Measurements from ENCODE around the gene BCAS1.

BCAS1 gene

GRCh38 chr20:53914091-53914780 lies 156.2 kb downstream of the BCAS1 start:
- peak overlapping the region; percentile 93 for H3K27ac ChIP-seq (ENCODE audit: low read depth, low read length, poor library complexity, severe bottlenecking)
- H3K4me3 ChIP-seq (ENCODE audit: low read depth, low read length, poor library complexity, severe bottlenecking) = peak overlapping the region; percentile 56
- no peaks in the 10 kb centered on the region for H3K9me2 ChIP-seq (ENCODE audit: low read depth, low read length)
- no peaks in the 10 kb centered on the region for H3K79me2 ChIP-seq (ENCODE audit: insufficient read depth, low read length)
- peak overlapping the region; percentile 74 for H3K4me2 ChIP-seq (ENCODE audit: low read length)
- H3F3A ChIP-seq (ENCODE audit: insufficient read depth, low read length) = no peaks in the 10 kb centered on the region
- no peaks in the 10 kb centered on the region for H4K20me1 ChIP-seq (ENCODE audit: insufficient read depth, low read length)
- H3K4me1 ChIP-seq (ENCODE audit: insufficient read depth, low read length, severe bottlenecking) = peaks cover 68% of the 10 kb centered on the region
- H3K9ac ChIP-seq (ENCODE audit: low read length) = peak overlapping the region; percentile 72
- no peaks in the 10 kb centered on the region for H3K36me3 ChIP-seq (ENCODE audit: insufficient read depth, low read length)
- TF ChIP-seq, protein P1, sequence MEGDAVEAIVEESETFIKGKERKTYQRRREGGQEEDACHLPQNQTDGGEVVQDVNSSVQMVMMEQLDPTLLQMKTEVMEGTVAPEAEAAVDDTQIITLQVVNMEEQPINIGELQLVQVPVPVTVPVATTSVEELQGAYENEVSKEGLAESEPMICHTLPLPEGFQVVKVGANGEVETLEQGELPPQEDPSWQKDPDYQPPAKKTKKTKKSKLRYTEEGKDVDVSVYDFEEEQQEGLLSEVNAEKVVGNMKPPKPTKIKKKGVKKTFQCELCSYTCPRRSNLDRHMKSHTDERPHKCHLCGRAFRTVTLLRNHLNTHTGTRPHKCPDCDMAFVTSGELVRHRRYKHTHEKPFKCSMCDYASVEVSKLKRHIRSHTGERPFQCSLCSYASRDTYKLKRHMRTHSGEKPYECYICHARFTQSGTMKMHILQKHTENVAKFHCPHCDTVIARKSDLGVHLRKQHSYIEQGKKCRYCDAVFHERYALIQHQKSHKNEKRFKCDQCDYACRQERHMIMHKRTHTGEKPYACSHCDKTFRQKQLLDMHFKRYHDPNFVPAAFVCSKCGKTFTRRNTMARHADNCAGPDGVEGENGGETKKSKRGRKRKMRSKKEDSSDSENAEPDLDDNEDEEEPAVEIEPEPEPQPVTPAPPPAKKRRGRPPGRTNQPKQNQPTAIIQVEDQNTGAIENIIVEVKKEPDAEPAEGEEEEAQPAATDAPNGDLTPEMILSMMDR (IDR thresholded peaks at IDR 0.05; ENCODE audit: low read length) = no peak
- no peak for TF ChIP-seq EZH2 (IDR thresholded peaks at IDR 0.05; ENCODE audit: borderline replicate concordance, low read length)
- no peak overlapping the region for H2AFZ ChIP-seq (ENCODE audit: low read length)
- peaks cover 5% of the 10 kb centered on the region; the same call in 1 of the 2 replicates for H3K9me3 ChIP-seq (ENCODE audit: low read length)
- no peaks in the 10 kb centered on the region for H3K27me3 ChIP-seq (ENCODE audit: insufficient read depth, low read length)

DNA sequence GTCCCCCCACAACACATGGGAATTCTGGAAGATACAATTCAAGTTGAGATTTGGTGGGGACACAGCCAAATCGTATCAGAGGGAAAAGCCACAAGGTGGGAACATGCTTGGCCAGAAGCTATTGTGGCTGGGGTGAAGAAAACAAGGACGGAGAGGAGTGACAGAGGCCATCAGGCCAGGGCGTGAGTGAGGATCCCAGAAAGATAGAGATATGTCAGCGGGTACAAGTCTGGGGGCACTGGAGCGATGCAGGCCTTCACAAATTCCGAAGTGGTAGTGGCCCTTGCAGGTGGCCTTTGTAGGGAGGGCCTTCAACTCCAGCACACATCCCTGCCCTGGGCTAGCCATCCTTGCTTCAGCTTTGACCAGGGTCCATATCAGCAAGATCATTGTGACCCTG lies 159.1 kb downstream of the BCAS1 start:
- Histone ChIP-seq H3K4me3 (ENCODE audit: low read depth, low read length, poor library complexity, severe bottlenecking) (no peak overlapping the region), H2AFZ (ENCODE audit: low read length) (no peak overlapping the region), H3K79me2 (ENCODE audit: insufficient read depth, low read length) (no peaks in the 10 kb centered on the region), H3F3A (ENCODE audit: insufficient read depth, low read length) (no peaks in the 10 kb centered on the region), H3K9me2 (ENCODE audit: low read depth, low read length) (no peaks in the 10 kb centered on the region), H3K9ac (ENCODE audit: low read length) (no peak overlapping the region), H3K36me3 (ENCODE audit: insufficient read depth, low read length) (no peaks in the 10 kb centered on the region), H3K27me3 (ENCODE audit: insufficient read depth, low read length) (no peaks in the 10 kb centered on the region), H3K27ac (ENCODE audit: low read depth, low read length, poor library complexity, severe bottlenecking) (peak overlapping the region; percentile 74), H3K4me2 (ENCODE audit: low read length) (no peak overlapping the region), H3K4me1 (ENCODE audit: insufficient read depth, low read length, severe bottlenecking) (peaks cover 72% of the 10 kb centered on the region), H3K9me3 (ENCODE audit: low read length) (peaks cover 5% of the 10 kb centered on the region; the same call in 1 of the 2 replicates), H4K20me1 (ENCODE audit: insufficient read depth, low read length) (no peaks in the 10 kb centered on the region)
- TF ChIP-seq EZH2 (IDR thresholded peaks at IDR 0.05; ENCODE audit: borderline replicate concordance, low read length) = no peak
- TF ChIP-seq, protein P1 (IDR thresholded peaks at IDR 0.05; ENCODE audit: low read length) = no peak

- peaks cover 72% of the 10 kb centered on the region for H3K4me1 ChIP-seq (ENCODE audit: insufficient read depth, low read length, severe bottlenecking)
- H2AFZ ChIP-seq (ENCODE audit: low read length) = no peak overlapping the region
- no peak overlapping the region for H3K9ac ChIP-seq (ENCODE audit: low read length)
- H3K36me3 ChIP-seq (ENCODE audit: insufficient read depth, low read length) = no peaks in the 10 kb centered on the region
- H3K9me3 ChIP-seq (ENCODE audit: low read length) = peaks cover 5% of the 10 kb centered on the region; the same call in 1 of the 2 replicates
- H3K4me2 ChIP-seq (ENCODE audit: low read length) = no peak overlapping the region
- no peaks in the 10 kb centered on the region for H4K20me1 ChIP-seq (ENCODE audit: insufficient read depth, low read length)
- H3K27me3 ChIP-seq (ENCODE audit: insufficient read depth, low read length) = no peaks in the 10 kb centered on the region
- H3K9me2 ChIP-seq (ENCODE audit: low read depth, low read length) = no peaks in the 10 kb centered on the region
- H3K79me2 ChIP-seq (ENCODE audit: insufficient read depth, low read length) = no peaks in the 10 kb centered on the region
- no peak overlapping the region for H3K4me3 ChIP-seq (ENCODE audit: low read depth, low read length, poor library complexity, severe bottlenecking)
- H3F3A ChIP-seq (ENCODE audit: insufficient read depth, low read length) = no peaks in the 10 kb centered on the region
- no peak for TF ChIP-seq EZH2 (IDR thresholded peaks at IDR 0.05; ENCODE audit: borderline replicate concordance, low read length)
- H3K27ac ChIP-seq (ENCODE audit: low read depth, low read length, poor library complexity, severe bottlenecking) = peak overlapping the region; percentile 95
These were observed 159.9 kb downstream of the BCAS1 start for GRCh38 chr20:53910351-53911002.
